Activated naive CD8-positive, alpha-beta T cell treated with anti-CD3 and anti-CD28 coated beads, Interleukin-2, amount 50 U/mL, for 24 hours (primary cell): ENCODE measurements around the gene POLR3A.
A peak's percentile ranks its signal among the peaks of the same experiment; 100 is the strongest.

Source experiments
- ATAC-seq: fragments of 150-1000 bp; cut with Tn5 transposase; one replicate; pipeline ENCODE4 v1.10.0; 2021
- DNase-seq: peaks from one replicate; pipeline ENCODE4 v3.0.0; 2021
- H3K27ac Mint-ChIP-seq: one replicate; pipeline ENCODE4 v1.8.0; 2021; ENCODE audit warnings: mild to moderate bottlenecking, mixed read lengths
- H3K27me3 Mint-ChIP-seq: one replicate; pipeline ENCODE4 v1.8.0; 2021; ENCODE audit warnings: mixed read lengths
- H3K36me3 Mint-ChIP-seq: one replicate; pipeline ENCODE4 v1.8.0; 2021; ENCODE audit warnings: low read depth, mixed read lengths
- H3K4me1 Mint-ChIP-seq: one replicate; pipeline ENCODE4 v1.8.0; 2021; ENCODE audit warnings: mixed read lengths
- H3K4me3 Mint-ChIP-seq: one replicate; pipeline ENCODE4 v1.8.0; 2021; ENCODE audit warnings: mild to moderate bottlenecking, moderate library complexity, mixed read lengths
- H3K9me3 Mint-ChIP-seq: one replicate; pipeline ENCODE4 v1.8.0; 2021; ENCODE audit warnings: mixed read lengths

Gene POLR3A

DNA sequence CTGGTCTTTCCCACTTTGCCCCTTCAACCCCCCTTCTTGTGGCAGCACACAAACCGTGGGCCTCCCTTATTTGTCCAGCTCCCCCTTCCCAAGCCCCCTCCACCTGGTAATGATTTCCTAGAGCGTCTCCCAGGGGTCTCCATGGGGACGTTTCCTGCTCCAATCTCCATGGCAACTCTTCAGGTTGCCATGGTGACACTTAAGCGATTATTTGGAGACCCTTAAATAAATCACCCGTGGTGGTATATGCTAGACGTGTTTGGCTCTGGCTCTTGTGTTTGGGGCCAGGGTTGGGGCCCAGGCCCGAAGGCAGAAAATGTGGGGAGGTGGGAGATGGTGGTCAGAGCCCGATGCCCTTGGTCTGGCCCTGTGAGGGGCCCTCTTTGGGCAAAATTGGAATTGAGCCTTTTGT, 61.7 kb downstream of the POLR3A start:
- H3K4me3 Mint-ChIP-seq: no peak overlapping the region
- peaks cover 4% of the 10 kb centered on the region for H3K27me3 Mint-ChIP-seq
- DNase-seq (no peak), ATAC-seq (no peak)
- peaks cover 9% of the 10 kb centered on the region for H3K36me3 Mint-ChIP-seq
- no peak overlapping the region for H3K27ac Mint-ChIP-seq
- H3K9me3 Mint-ChIP-seq: peaks cover 10% of the 10 kb centered on the region
- peaks cover 15% of the 10 kb centered on the region for H3K4me1 Mint-ChIP-seq

DNA sequence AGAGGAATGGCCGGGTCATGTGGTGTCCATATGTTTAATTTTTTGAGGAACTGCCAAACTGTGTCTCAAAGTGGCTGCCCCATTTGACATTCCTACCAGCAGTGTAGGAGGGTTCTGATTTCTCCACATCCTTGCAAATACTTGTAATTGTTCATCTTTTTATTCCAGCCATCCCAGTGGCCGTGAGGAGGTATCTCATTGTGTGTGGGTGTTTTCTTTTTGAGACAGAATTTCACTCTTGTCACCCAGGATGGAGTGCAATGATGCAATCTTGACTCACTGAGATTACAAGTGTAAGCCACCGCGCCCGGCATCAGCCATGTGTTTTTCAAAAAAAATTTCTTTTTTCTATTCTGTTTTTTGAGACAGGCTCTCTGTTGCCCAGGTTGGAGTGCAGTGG, 64.0 kb downstream of the POLR3A start:
- Mint-ChIP-seq H3K9me3 (peaks cover 10% of the 10 kb centered on the region), H3K4me3 (no peak overlapping the region), H3K27ac (no peak overlapping the region), H3K27me3 (peaks cover 4% of the 10 kb centered on the region), H3K4me1 (peaks cover 2% of the 10 kb centered on the region), H3K36me3 (peaks cover 4% of the 10 kb centered on the region)
- ATAC-seq: no peak
- no peak for DNase-seq

GRCh38 chr10:77964811-77965210, 64.5 kb downstream of the POLR3A start:
- DNase-seq (no peak), ATAC-seq (no peak)
- Mint-ChIP-seq H3K36me3 (peaks cover 4% of the 10 kb centered on the region), H3K4me1 (peaks cover 2% of the 10 kb centered on the region), H3K27me3 (peaks cover 4% of the 10 kb centered on the region), H3K27ac (no peak overlapping the region), H3K9me3 (peaks cover 10% of the 10 kb centered on the region), H3K4me3 (no peak overlapping the region)

DNA sequence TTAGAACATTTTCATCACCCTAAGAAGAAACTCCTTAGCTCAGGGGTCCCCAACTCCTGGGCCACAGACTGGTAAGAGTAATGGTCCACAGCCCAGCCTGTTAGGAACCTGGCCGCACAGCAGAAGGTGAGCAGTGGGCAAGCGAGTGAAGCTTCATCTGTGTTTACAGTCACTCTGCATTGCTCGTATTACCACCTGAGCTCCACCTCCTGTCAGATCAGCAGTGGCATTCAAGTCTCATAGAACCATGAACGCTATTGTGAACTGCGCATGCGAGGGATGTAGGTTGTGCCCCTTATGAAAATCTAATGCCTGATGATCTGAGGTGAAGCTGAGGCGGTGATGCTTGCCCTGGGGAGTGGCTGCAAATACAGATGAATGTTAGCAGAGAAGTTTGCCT, 65.4 kb downstream of the POLR3A start:
- no peak overlapping the region for H3K27ac Mint-ChIP-seq
- no peak for ATAC-seq
- peaks cover 2% of the 10 kb centered on the region for H3K4me1 Mint-ChIP-seq
- peaks cover 4% of the 10 kb centered on the region for H3K27me3 Mint-ChIP-seq
- H3K9me3 Mint-ChIP-seq: peaks cover 10% of the 10 kb centered on the region
- H3K4me3 Mint-ChIP-seq: no peak overlapping the region
- peaks cover 2% of the 10 kb centered on the region for H3K36me3 Mint-ChIP-seq
- DNase-seq: no peak

DNA sequence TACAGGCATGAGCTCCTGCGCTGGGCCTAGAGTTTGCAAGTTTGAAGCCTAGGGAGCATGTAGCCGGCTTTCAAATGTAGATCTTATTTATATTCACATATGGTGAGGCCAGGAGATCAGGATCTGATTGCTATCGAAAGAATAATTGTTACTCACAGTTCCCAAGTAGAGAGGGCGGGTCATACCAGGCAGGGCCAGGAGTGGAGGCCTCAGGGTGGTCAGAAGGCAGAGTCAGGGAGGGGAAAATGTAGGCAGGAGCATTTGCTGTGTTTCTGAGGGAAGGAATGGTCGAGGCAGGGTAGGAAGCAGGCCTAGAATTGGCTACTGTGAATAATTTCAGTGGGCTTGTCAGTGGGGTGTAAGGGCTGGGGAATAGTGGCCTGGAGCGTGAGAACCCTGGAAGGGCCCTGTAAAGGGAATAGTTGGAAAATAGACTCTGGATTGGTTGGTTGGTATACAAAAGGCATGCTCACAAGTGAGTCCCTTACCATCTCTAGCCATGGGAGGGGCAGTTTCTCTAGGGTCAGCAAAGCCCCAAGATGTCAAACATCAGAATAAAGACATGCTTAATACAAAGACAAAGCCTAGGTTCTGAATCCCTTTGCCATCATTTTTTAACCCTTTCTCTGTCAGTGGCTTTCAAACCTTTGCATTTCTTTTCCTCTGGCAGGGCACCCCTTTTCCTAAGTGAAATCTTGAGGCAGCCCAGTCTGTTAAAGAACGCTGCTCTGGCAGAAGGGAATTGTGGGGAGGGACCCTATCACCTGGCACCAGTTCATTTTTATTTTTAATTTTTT, 66.8 kb downstream of the POLR3A start:
- Mint-ChIP-seq H3K27me3 (peaks cover 4% of the 10 kb centered on the region), H3K27ac (no peak overlapping the region), H3K4me1 (peaks cover 2% of the 10 kb centered on the region), H3K4me3 (no peak overlapping the region), H3K9me3 (peaks cover 10% of the 10 kb centered on the region), H3K36me3 (peaks cover 2% of the 10 kb centered on the region)
- DNase-seq (no peak), ATAC-seq (no peak)

GRCh38 chr10:77961668-77962067, 67.6 kb downstream of the POLR3A start:
- Mint-ChIP-seq H3K27me3 (peaks cover 4% of the 10 kb centered on the region), H3K4me1 (peaks cover 2% of the 10 kb centered on the region), H3K36me3 (peaks cover 2% of the 10 kb centered on the region), H3K9me3 (peaks cover 10% of the 10 kb centered on the region), H3K27ac (no peak overlapping the region), H3K4me3 (no peak overlapping the region)
- no peak for ATAC-seq
- no peak for DNase-seq

DNA sequence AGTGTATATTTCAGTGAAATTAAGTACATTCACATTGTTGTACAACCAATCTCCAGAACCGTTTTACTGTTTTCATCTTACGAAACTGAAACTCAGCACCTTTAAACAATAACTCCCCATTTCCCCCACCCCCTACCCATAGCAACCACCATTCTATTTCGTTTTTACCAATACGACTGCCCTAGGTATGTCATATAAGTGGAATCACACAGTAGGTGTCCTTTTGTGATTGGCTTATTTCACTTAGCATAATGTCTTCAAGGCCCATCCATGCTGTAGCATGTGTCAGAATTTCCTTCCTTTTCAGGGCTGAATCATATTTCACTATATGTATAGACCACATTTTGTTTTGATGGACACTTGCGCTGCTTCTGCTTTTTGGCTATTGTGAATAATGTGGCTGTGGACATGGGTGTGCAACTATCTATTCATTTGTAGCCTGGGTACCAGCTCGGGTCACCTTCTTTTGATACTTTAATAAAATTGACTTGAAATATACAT, 68.4 kb downstream of the POLR3A start:
- ATAC-seq: peak; percentile 54
- no peak for DNase-seq
- H3K36me3 Mint-ChIP-seq: peaks cover 2% of the 10 kb centered on the region
- H3K4me3 Mint-ChIP-seq: no peak overlapping the region
- H3K9me3 Mint-ChIP-seq: peaks cover 10% of the 10 kb centered on the region
- H3K27ac Mint-ChIP-seq: no peak overlapping the region
- peaks cover 2% of the 10 kb centered on the region for H3K4me1 Mint-ChIP-seq
- peaks cover 4% of the 10 kb centered on the region for H3K27me3 Mint-ChIP-seq

- ATAC-seq (no peak), DNase-seq (no peak)
- Mint-ChIP-seq H3K9me3 (peaks cover 8% of the 10 kb centered on the region), H3K36me3 (peaks cover 2% of the 10 kb centered on the region), H3K27ac (no peak overlapping the region), H3K27me3 (peaks cover 3% of the 10 kb centered on the region), H3K4me1 (peaks cover 1% of the 10 kb centered on the region), H3K4me3 (no peak overlapping the region)
Observed at GRCh38 chr10:77959887-77960455, 69.3 kb downstream of the POLR3A start.

DNA sequence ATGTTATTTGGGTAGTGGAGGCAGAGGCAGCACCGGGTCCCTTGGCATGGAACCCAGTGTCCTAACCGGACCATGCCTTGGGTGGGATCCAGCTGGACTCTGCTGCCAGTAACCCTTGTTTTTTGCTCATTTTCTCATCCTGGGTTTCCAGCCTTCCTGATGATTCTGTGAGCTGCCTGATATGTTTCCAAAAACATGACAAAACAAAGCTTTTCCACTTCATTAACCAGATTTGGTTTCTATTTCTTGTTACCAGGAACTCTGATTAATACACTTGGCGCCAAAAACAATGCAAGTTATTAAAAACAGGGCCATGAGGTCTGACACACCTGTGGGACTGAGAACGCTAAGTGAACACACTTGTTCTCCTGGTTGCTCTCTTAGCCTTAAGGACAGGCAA, 69.9 kb downstream of the POLR3A start:
- Mint-ChIP-seq H3K9me3 (peaks cover 5% of the 10 kb centered on the region), H3K36me3 (no peaks in the 10 kb centered on the region), H3K4me3 (no peak overlapping the region), H3K27me3 (no peaks in the 10 kb centered on the region), H3K27ac (no peak overlapping the region), H3K4me1 (no peaks in the 10 kb centered on the region)
- DNase-seq (no peak), ATAC-seq (no peak)

- H3K36me3 Mint-ChIP-seq: peaks cover 2% of the 10 kb centered on the region
- H3K27ac Mint-ChIP-seq: no peak overlapping the region
- no peaks in the 10 kb centered on the region for H3K4me1 Mint-ChIP-seq
- peaks cover 11% of the 10 kb centered on the region for H3K27me3 Mint-ChIP-seq
- no peak for DNase-seq
- ATAC-seq: no peak
- H3K4me3 Mint-ChIP-seq: no peak overlapping the region
- H3K9me3 Mint-ChIP-seq: peaks cover 15% of the 10 kb centered on the region
Observed at GRCh38 chr10:77955136-77955535, 74.2 kb downstream of the POLR3A start.

DNA sequence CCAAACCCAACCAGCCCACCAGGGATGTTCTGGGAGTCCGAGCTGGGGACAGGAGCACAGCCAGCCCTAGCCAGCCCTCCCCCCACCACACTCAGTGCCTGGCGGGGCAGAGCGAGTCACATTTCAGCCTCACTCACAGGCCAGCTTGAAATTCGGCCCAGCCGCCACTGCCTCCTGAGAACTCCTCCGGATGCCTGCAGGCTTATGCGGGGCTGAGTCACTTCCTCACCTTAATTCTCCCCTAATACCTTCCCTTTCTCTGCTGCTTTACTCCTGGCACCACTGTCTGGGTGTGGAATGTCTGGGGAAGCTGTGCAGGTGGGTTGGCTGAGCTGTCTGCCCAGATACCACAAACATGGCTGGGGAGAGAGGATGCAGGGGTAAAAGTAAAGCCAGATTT, 80.1 kb downstream of the POLR3A start:
- H3K9me3 Mint-ChIP-seq: peaks cover 15% of the 10 kb centered on the region
- peaks cover 2% of the 10 kb centered on the region for H3K36me3 Mint-ChIP-seq
- no peak overlapping the region for H3K27ac Mint-ChIP-seq
- DNase-seq: no peak
- no peaks in the 10 kb centered on the region for H3K4me1 Mint-ChIP-seq
- H3K27me3 Mint-ChIP-seq: peaks cover 20% of the 10 kb centered on the region
- no peak for ATAC-seq
- no peak overlapping the region for H3K4me3 Mint-ChIP-seq

GRCh38 chr10:77946084-77946483, 83.2 kb downstream of the POLR3A start:
- H3K27ac Mint-ChIP-seq: no peak overlapping the region
- H3K4me1 Mint-ChIP-seq: peaks cover 3% of the 10 kb centered on the region
- no peaks in the 10 kb centered on the region for H3K36me3 Mint-ChIP-seq
- no peak overlapping the region for H3K4me3 Mint-ChIP-seq
- DNase-seq (no peak), ATAC-seq (no peak)
- peaks cover 9% of the 10 kb centered on the region for H3K9me3 Mint-ChIP-seq
- H3K27me3 Mint-ChIP-seq: peaks cover 16% of the 10 kb centered on the region

DNA sequence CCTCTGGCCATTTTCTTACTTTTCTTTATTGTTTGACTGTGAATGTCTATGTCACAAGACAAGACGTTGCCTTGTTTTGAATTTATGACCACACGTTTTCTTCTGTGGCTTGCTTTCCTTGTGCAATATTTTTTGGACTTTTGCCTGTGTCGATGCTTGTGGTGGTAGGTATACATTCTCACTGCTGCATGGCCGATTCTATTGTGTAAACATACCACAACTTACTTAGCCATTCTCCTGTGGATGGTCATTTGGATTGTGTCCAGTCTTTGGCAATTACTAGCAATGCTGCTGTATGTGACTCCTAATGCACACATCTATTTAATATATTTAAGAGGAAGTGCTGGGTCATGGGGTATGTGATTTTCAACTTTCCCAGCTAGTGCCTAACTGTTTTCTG, 84.8 kb downstream of the POLR3A start:
- Mint-ChIP-seq H3K27ac (no peak overlapping the region), H3K4me3 (no peak overlapping the region)
- DNase-seq: no peak

GRCh38 chr10:77943121-77943901, 86.0 kb downstream of the POLR3A start:
- peaks cover 3% of the 10 kb centered on the region for H3K27me3 Mint-ChIP-seq
- peaks cover 3% of the 10 kb centered on the region for H3K4me1 Mint-ChIP-seq
- peak; percentile 40 for ATAC-seq
- DNase-seq: no peak
- H3K27ac Mint-ChIP-seq: no peak overlapping the region
- H3K4me3 Mint-ChIP-seq: no peak overlapping the region
- no peaks in the 10 kb centered on the region for H3K36me3 Mint-ChIP-seq
- H3K9me3 Mint-ChIP-seq: no peaks in the 10 kb centered on the region

More for the DNA sequence above, 84.8 kb downstream of the POLR3A start:
- no peaks in the 10 kb centered on the region for H3K36me3 Mint-ChIP-seq
- H3K27me3 Mint-ChIP-seq: peaks cover 6% of the 10 kb centered on the region
- peaks cover 3% of the 10 kb centered on the region for H3K4me1 Mint-ChIP-seq
- no peak for ATAC-seq
- no peaks in the 10 kb centered on the region for H3K9me3 Mint-ChIP-seq

DNA sequence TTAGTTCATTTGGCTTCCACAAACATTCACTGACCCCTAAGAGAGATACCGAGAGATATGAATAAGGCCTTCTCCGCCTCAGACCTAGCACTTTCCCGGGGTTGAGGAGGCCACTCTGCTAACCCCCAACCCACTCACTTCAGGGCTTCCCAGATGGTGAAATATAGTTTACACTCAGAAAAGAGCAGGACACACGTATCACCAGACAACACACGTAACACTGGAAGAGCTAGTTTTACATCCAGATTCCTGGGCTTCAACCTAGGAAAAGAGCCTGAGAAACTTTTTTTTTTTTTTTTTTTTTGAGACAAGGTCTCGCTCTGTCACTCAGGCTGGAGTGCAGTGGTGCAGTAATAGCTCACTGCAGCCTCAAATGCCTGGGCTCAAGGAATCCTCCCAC, 87.5 kb downstream of the POLR3A start:
- H3K27me3 Mint-ChIP-seq: peaks cover 3% of the 10 kb centered on the region
- no peaks in the 10 kb centered on the region for H3K9me3 Mint-ChIP-seq
- no peak for DNase-seq
- H3K27ac Mint-ChIP-seq: no peak overlapping the region
- H3K4me3 Mint-ChIP-seq: no peak overlapping the region
- H3K36me3 Mint-ChIP-seq: no peaks in the 10 kb centered on the region
- no peak for ATAC-seq
- peaks cover 5% of the 10 kb centered on the region for H3K4me1 Mint-ChIP-seq
